Gastroesophageal sphincter (tissue), 3 donors: Measurements from ENCODE around the gene PSMA3.

Source experiments
- CTCF ChIP-seq, 4 experiments: fragments of 200-600 bp in 2 of 4; fragments of 450-650 bp in 2 of 4; sonication (generic) in 1 of 4; IDR thresholded peaks; one replicate each; pipeline ENCODE4 v1.5.1; 2017 to 2019; ENCODE audit warnings: antibody characterized with exemption in 4 of 4, mild to moderate bottlenecking in 2 of 4, moderate library complexity in 2 of 4
- EP300 ChIP-seq: sonication (generic); formaldehyde crosslinking; IDR thresholded peaks from one replicate; pipeline ENCODE4 v1.6.1; 2017; ENCODE audit warnings: antibody characterized with exemption, mild to moderate bottlenecking
- POLR2A ChIP-seq, 2 donors: fragments of 450-650 bp; IDR thresholded peaks; one replicate each; pipeline ENCODE4 v1.6.1; 2017; ENCODE audit warnings: antibody characterized with exemption in 2 of 2, mild to moderate bottlenecking in 2 of 2, moderate library complexity in 1 of 2

- TF ChIP-seq CTCF (IDR thresholded peaks at IDR 0.05), result no peak
- no peak for TF ChIP-seq POLR2A (IDR thresholded peaks at IDR 0.05)
- no peak for TF ChIP-seq EP300
Measured at GRCh38 chr14:58313699-58314098, 69.1 kb downstream of the PSMA3 start.
